HepG2 (cell line): ENCODE measurements around the gene KRT33A. TPM values are rescaled to one million over a fixed set of nuclear protein-coding genes. Genes with fewer than 3 reads are reported as not detected.

Experiments used
- ATAC-seq: fragments of 200-7000 bp; cut with Tn5 transposase; 3 replicates; pipeline ENCODE4 v1.9.1; 2020; ENCODE audit warnings: mild to moderate bottlenecking, moderate library complexity
- BruUV-seq: library from RNA; stranded (reverse); fragments of 400-500 nt; replicated peaks from 2 replicates; lab custom pipeline; 2021; lab: Mats Ljungman, UMichigan
- CTCF ChIA-PET: fragments of 300-600 bp; formaldehyde crosslinking; extraction: SDS; loops from one replicate; lab custom pipeline; 2021; ENCODE audit warnings: low total read pairs, inconsistent platforms, low intra/inter-chr PET ratio; lab: Yijun Ruan, JAX
- POLR2A ChIA-PET: fragments of 350-600 bp; sonication (Branson Sonifier 250); formaldehyde crosslinking; loops from one replicate; lab custom pipeline; 2020; ENCODE audit warnings: antibody characterized with exemption, inconsistent platforms; lab: Yijun Ruan, JAX
- DNase-seq: peaks from one replicate; pipeline ENCODE4 v3.0.0-alpha.2; 2015; ENCODE audit warnings: low spot score
- FAIRE-seq: peaks from 3 replicates; lab custom pipeline; 2011; peaks lifted over from hg19 to GRCh38; lab: Jason Lieb, UNC
- H2AFZ ChIP-seq: one replicate; pipeline ENCODE4 v1.6.1; 2011; ENCODE audit warnings: low read length, inconsistent platforms
- H3K27ac ChIP-seq: fragments of 300-600 bp; 3 replicates; pipeline ENCODE4 v1.8.0; 2011; ENCODE audit warnings: mixed run types, mild to moderate bottlenecking, mixed read lengths, low read length, inconsistent platforms; ENCODE audit not compliant: insufficient read depth; ENCODE audit errors: extremely low read length
- H3K27me3 ChIP-seq, 2 experiments: fragments of 200-600 bp in 1 of 2; 2 replicates in 1 of 2; 3 replicates in 1 of 2; pipeline versions ENCODE4 v1.6.0 to v1.8.0; 2011; ENCODE audit warnings: low read length in 2 of 2, mild to moderate bottlenecking in 2 of 2, moderate library complexity in 2 of 2, inconsistent platforms in 1 of 2; ENCODE audit not compliant: insufficient read depth in 2 of 2, control insufficient read depth in 1 of 2
- H3K36me3 ChIP-seq, 2 experiments: fragments of 200-600 bp in 1 of 2; replicated peaks in 1 of 2; 2 replicates in 1 of 2; 3 replicates in 1 of 2; pipeline versions ENCODE4 v1.5.1 to v1.8.0; 2011; ENCODE audit warnings: low read length in 2 of 2, inconsistent platforms in 1 of 2; ENCODE audit not compliant: insufficient read depth in 2 of 2, control insufficient read depth in 1 of 2
- H3K4me1 ChIP-seq: 2 replicates; pipeline ENCODE4 v1.5.1; 2012; ENCODE audit warnings: low read length, inconsistent platforms; ENCODE audit not compliant: insufficient read depth
- H3K4me2 ChIP-seq: 2 replicates; pipeline ENCODE4 v1.6.0; 2011; ENCODE audit warnings: low read depth, low read length, inconsistent platforms
- H3K4me3 ChIP-seq, 3 experiments: fragments of 200-600 bp in 1 of 3; sonication (generic), shearing (Covaris generic) in 1 of 3; replicated peaks in 1 of 3; 2 replicates each; pipeline ENCODE4 v1.5.1; 2011 to 2016; ENCODE audit warnings: low read length in 3 of 3, inconsistent platforms in 2 of 3, low read depth in 2 of 3, mild to moderate bottlenecking in 2 of 3, control low read depth in 1 of 3, mixed read lengths in 1 of 3; ENCODE audit not compliant: insufficient read depth in 1 of 3
- H3K79me2 ChIP-seq: one replicate; pipeline ENCODE4 v1.6.1; 2011; ENCODE audit warnings: low read length, inconsistent platforms; ENCODE audit not compliant: insufficient read depth
- H3K9ac ChIP-seq: 2 replicates; pipeline ENCODE4 v1.6.0; 2011; ENCODE audit warnings: mild to moderate bottlenecking, low read depth, low read length, inconsistent platforms; ENCODE audit not compliant: insufficient read depth
- H3K9me3 ChIP-seq: 2 replicates; pipeline ENCODE4 v1.5.1; 2012; ENCODE audit warnings: mild to moderate bottlenecking, low read length
- H4K20me1 ChIP-seq: 2 replicates; pipeline ENCODE4 v1.6.0; 2011; ENCODE audit warnings: inconsistent platforms, mild to moderate bottlenecking, low read length, moderate library complexity; ENCODE audit not compliant: insufficient read depth
- RERE ChIP-seq: IDR thresholded peaks from 2 replicates; pipeline ENCODE4 v1.6.1; 2016; ENCODE audit warnings: low read depth, missing genetic modification reagents, missing compliant biosample characterization
- WGBS: methylation state at CpG from one replicate; pipeline ENCODE4 v1.1.6; 2017; ENCODE audit warnings: low lambda C conversion rate; 5-methylcytosine and 5-hydroxymethylcytosine counted together
- in situ Hi-C: cut with HindIII; loops from 2 replicates; pipeline ENCODE4 v1.10.0; 2017; ENCODE audit warnings: low pct_unique_long_range_greater_than_20kb; ENCODE audit not compliant: extremely low pct_ligation_motif_present
- intact Hi-C: fragments of 100-400 bp; cut with micrococcal nuclease; formaldehyde crosslinking; loops from one replicate; pipeline ENCODE4 v1.10.0; 2022; ENCODE audit not compliant: unreplicated experiment
- polyA plus RNA-seq, 8 experiments: library from polyadenylated mRNA; depleted of rRNA in 3 of 8; stranded (reverse) in 7 of 8; unstranded in 1 of 8; fragments of >200 nt; fragmentation: Illumina TruSeq in 4 of 8; extraction: Trizol in 4 of 8; gene quantifications; 2 replicates each; pipeline versions ENCODE4 v1.2.1 to v1.2.3, GENCODE V29; 2011 to 2016; ENCODE audit warnings: low read depth in 4 of 8, missing spikeins in 1 of 8, mixed read lengths in 1 of 8; ENCODE audit not compliant: insufficient read depth in 1 of 8
- total RNA-seq, 5 experiments: library from RNA; depleted of rRNA; stranded (reverse); fragments of >200 nt; fragmentation: Illumina TruSeq; extraction: Trizol; gene quantifications; 2 replicates each; pipeline ENCODE4 v1.2.3, GENCODE V29; 2016; ENCODE audit warnings: low read depth in 1 of 5

Gene KRT33A
- total and polyA plus RNA-seq, 2 of the 13 experiments (the other 11 are each of a cell fraction or from before 2014, with no cell fraction given), result not detected

- Histone ChIP-seq H3K9me3 (no peaks in the 10 kb centered on the region), H3K79me2 (no peaks in the 10 kb centered on the region), H3K27me3 (peaks cover 0 to 13% of the 10 kb centered on the region in 2 experiments; a peak in 2 of 5 replicates), H3K4me1 (no peaks in the 10 kb centered on the region), H3K36me3 (no peaks in the 10 kb centered on the region), H3K4me3 (no peak overlapping the region), H3K4me2 (no peak overlapping the region), H3K27ac (no peak overlapping the region), H2AFZ (no peak overlapping the region), H3K9ac (no peak overlapping the region), H4K20me1 (no peaks in the 10 kb centered on the region)
- FAIRE-seq (no peak), DNase-seq (no peak), ATAC-seq (no peak)
- no peak for TF ChIP-seq RERE
- ChIA-PET CTCF (no interaction called here), POLR2A (no interaction called here)
- in situ Hi-C loops, result no loop called here
- intact Hi-C loops, result no loop called here
- 31% methylated on average over 7 of the region's 7 CpGs for WGBS
- no TSS peak for BruUV-seq
Observed at GRCh38 chr17:41331606-41332005, 19.0 kb downstream of the KRT33A start.
